Measurements from ENCODE around the gene TM7SF3.
A peak's percentile ranks its signal among the peaks of the same experiment; 100 is the strongest.

TM7SF3 gene

DNA sequence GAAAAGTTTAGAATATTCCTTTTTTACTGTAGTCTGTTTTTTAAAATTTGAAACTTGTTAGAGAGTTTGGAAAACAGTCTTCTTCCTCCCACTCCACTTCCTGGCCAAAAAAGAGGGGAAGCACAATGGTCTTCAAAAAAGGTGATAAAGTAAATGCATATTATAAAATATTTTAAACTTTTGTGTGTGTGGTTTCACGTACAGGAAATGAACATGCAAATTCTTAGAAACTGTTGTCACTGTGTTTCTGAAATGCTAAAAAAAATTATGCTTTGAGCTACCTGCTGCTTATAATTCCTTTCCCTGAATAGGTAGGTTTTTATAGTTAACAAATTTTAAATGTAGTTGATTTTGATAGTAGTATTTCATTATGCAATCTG, 73.0 kb downstream of the TM7SF3 start:
- Histone ChIP-seq H3K9ac (no peak overlapping the region), H3K4me2 (ENCODE audit: low read length) (no peak overlapping the region), H3K36me3 (ENCODE audit: control insufficient read depth, insufficient read depth, low read length) (no peaks in the 10 kb centered on the region), H3K4me3 (ENCODE audit: low read depth, low read length) (no peak overlapping the region), H3K27ac (no peak overlapping the region), H3K27me3 (ENCODE audit: control insufficient read depth, insufficient read depth, low read length) (no peaks in the 10 kb centered on the region), H2AFZ (no peak overlapping the region), H3K4me1 (peaks cover 7% of the 10 kb centered on the region), H3K79me2 (peaks cover 41% of the 10 kb centered on the region), H3K9me3 (ENCODE audit: control insufficient read depth, low read length) (no peaks in the 10 kb centered on the region)
- no peak for TF ChIP-seq CTCF (IDR thresholded peaks at IDR 0.05)

DNA sequence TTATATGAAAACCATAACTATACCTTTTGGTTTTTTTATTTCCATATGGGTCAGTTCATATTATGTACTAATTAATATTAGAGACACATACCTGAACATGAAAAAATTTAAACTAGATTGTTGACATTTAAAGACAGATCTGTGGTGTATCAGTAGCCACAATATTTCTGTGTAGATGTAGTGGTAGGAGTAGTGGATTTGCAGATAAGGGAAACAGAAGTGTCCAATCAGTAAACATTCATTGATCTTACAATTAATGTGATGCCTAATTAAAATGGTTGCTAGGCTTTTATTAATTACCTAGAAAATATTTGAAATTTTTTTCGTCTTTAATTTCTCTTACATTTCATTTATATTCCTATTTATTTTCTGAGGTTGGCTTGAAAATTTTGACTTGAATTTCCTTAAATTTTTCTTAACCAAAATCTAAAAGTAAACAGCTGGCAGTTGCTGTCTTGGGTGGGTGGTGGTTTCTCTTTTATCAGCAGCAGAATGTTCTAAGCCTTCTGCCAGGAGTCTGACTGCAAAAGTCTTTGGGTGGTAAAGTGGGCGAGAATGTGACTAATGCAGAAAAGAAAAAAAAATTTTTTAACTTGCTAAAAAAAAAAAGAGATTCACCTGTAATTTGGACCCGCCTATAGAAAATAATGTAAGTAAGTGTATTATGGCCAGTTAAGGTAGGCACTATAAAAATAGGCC, 73.5 kb downstream of the TM7SF3 start:
- Histone ChIP-seq H3K9me3 (ENCODE audit: control insufficient read depth, low read length) (no peaks in the 10 kb centered on the region), H3K4me1 (peaks cover 7% of the 10 kb centered on the region), H3K36me3 (ENCODE audit: control insufficient read depth, insufficient read depth, low read length) (no peaks in the 10 kb centered on the region), H3K9ac (no peak overlapping the region), H3K4me2 (ENCODE audit: low read length) (no peak overlapping the region), H2AFZ (no peak overlapping the region), H3K4me3 (ENCODE audit: low read depth, low read length) (no peak overlapping the region), H3K27me3 (ENCODE audit: control insufficient read depth, insufficient read depth, low read length) (no peaks in the 10 kb centered on the region), H3K79me2 (peaks cover 39% of the 10 kb centered on the region), H3K27ac (no peak overlapping the region)
- no peak for TF ChIP-seq CTCF (IDR thresholded peaks at IDR 0.05)

DNA sequence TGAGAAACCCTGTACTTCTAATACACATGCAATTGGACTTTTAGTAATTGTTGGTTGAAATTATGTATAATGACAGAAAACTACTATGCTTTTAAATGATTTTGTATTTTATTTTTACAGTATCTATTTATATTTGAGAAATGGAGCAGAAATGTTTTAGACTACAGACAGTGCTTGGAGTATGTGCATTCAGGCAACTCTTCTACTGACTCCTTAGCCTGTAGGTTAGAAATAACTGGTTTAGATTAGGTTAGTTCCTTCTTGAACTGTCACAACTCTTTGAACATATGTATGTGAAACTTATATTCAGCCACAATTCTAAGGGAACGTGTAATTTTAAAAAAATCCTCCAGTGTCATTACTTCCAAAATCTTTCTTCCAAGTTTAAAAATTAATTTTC, 74.2 kb downstream of the TM7SF3 start:
- Histone ChIP-seq H3K27me3 (ENCODE audit: control insufficient read depth, insufficient read depth, low read length) (no peaks in the 10 kb centered on the region), H3K4me3 (ENCODE audit: low read depth, low read length) (peak overlapping the region; percentile 98), H3K27ac (no peak overlapping the region), H3K36me3 (ENCODE audit: control insufficient read depth, insufficient read depth, low read length) (no peaks in the 10 kb centered on the region), H2AFZ (no peak overlapping the region), H3K9me3 (ENCODE audit: control insufficient read depth, low read length) (no peaks in the 10 kb centered on the region), H3K9ac (no peak overlapping the region), H3K4me1 (peaks cover 7% of the 10 kb centered on the region), H3K4me2 (ENCODE audit: low read length) (peak overlapping the region; percentile 33), H3K79me2 (peaks cover 39% of the 10 kb centered on the region)
- no peak for TF ChIP-seq CTCF (IDR thresholded peaks at IDR 0.05)

DNA sequence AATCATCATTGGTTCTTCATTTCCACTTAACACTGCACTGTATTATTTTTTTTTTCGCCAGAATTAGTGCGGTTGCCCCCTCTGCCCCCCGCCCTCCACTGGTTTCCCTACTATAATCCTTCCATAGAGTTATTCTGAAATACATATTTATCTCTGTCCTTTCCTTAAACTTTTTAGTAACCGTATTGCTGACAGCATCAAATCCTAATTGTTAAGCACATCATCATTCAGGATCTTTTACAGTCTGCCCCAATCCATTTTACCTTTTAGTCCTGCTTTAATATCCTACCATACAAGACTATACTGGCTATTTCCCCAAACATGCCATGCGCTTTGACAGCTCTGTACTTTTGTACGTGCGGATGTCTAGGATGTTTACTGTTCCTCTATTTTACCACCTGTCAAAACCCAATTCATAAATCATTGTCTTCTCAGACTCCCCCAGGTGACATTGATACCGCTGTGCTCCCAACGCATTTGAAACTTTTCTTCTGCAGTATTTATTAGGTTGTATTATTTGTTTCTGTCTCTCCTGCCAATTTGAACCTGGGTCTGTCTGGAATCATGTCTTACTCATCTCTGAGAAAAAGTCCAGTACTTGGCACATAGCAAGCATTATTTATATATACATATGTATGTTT, 74.9 kb downstream of the TM7SF3 start:
- H2AFZ ChIP-seq = peak overlapping the region; percentile 99
- H3K9me3 ChIP-seq (ENCODE audit: control insufficient read depth, low read length) = no peaks in the 10 kb centered on the region
- H3K79me2 ChIP-seq = peaks cover 44% of the 10 kb centered on the region
- H3K27me3 ChIP-seq (ENCODE audit: control insufficient read depth, insufficient read depth, low read length) = no peaks in the 10 kb centered on the region
- H3K27ac ChIP-seq = peak overlapping the region; percentile 96
- H3K9ac ChIP-seq = peak overlapping the region; percentile 70
- H3K4me3 ChIP-seq (ENCODE audit: low read depth, low read length) = peak overlapping the region; percentile 98
- H3K36me3 ChIP-seq (ENCODE audit: control insufficient read depth, insufficient read depth, low read length) = no peaks in the 10 kb centered on the region
- H3K4me2 ChIP-seq (ENCODE audit: low read length) = peak overlapping the region; percentile 95
- H3K4me1 ChIP-seq = peaks cover 7% of the 10 kb centered on the region
- TF ChIP-seq CTCF (IDR thresholded peaks at IDR 0.05) = no peak

GRCh38 chr12:26938701-26939062, 75.5 kb downstream of the TM7SF3 start:
- peak overlapping the region; percentile 98 for H3K4me3 ChIP-seq (ENCODE audit: low read depth, low read length)
- H3K9me3 ChIP-seq (ENCODE audit: control insufficient read depth, low read length) = no peaks in the 10 kb centered on the region
- no peaks in the 10 kb centered on the region for H3K27me3 ChIP-seq (ENCODE audit: control insufficient read depth, insufficient read depth, low read length)
- peak overlapping the region; percentile 95 for H3K4me2 ChIP-seq (ENCODE audit: low read length)
- no peaks in the 10 kb centered on the region for H3K36me3 ChIP-seq (ENCODE audit: control insufficient read depth, insufficient read depth, low read length)
- peak overlapping the region; percentile 99 for H2AFZ ChIP-seq
- peaks cover 7% of the 10 kb centered on the region for H3K4me1 ChIP-seq
- peaks cover 41% of the 10 kb centered on the region for H3K79me2 ChIP-seq
- TF ChIP-seq CTCF (IDR thresholded peaks at IDR 0.05) = no peak
- H3K9ac ChIP-seq = peak overlapping the region; percentile 70
- peak overlapping the region; percentile 96 for H3K27ac ChIP-seq
